ENCODE data around the gene EHF.

DNA sequence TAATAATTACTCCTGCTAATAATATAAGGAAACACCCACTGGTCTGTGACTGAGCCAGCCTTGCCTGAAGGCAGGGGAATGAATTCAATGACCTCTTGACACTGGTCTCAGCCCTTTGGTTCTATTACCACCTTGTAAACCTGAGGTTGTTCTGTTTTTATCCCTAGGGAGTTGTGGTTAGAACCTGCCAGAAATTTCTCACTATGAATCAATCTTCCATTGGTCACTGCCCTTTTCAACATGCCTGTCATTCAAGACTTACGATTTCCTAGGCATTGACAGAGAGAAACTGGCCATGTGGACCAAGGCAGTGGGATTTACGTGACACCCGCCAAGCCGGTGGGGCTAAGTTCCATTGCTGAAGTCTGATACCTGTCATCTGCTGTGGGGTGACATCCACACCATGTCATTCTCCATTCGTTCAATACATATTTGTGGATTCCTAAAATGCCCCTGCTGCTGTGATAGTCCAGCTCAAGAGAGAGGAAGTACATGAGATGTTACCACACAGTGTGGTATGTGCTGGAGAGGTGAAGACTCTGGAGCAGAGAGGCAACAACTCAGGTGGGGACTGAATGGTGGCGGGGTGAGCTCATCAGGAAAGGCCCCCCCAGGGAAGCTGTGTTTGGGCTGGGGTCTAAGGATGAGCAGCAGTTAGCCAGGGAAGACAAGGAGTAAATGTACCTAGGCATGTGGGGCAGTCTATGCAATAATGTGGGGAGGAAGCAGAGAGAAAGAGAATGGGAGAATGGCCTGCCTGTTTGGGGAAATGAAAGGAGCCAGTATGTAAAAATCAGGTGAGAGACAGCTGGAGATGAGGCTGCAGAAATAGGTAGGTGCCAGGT lies 15.2 kb upstream of the EHF start:
- TF ChIP-seq, protein P1, sequence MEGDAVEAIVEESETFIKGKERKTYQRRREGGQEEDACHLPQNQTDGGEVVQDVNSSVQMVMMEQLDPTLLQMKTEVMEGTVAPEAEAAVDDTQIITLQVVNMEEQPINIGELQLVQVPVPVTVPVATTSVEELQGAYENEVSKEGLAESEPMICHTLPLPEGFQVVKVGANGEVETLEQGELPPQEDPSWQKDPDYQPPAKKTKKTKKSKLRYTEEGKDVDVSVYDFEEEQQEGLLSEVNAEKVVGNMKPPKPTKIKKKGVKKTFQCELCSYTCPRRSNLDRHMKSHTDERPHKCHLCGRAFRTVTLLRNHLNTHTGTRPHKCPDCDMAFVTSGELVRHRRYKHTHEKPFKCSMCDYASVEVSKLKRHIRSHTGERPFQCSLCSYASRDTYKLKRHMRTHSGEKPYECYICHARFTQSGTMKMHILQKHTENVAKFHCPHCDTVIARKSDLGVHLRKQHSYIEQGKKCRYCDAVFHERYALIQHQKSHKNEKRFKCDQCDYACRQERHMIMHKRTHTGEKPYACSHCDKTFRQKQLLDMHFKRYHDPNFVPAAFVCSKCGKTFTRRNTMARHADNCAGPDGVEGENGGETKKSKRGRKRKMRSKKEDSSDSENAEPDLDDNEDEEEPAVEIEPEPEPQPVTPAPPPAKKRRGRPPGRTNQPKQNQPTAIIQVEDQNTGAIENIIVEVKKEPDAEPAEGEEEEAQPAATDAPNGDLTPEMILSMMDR (IDR thresholded peaks at IDR 0.05), result no peak
- no peak for TF ChIP-seq POLR2A (IDR thresholded peaks at IDR 0.05)

Measured in vagina (tissue), 2 donors.